K562 (cell line): Measurements from ENCODE around the gene BICDL1. TPM values are rescaled to one million over a fixed set of nuclear protein-coding genes. Genes with fewer than 3 reads are reported as not detected.

Experiments
- CREBBP ChIP-seq: IDR thresholded peaks from one replicate; pipeline ENCODE4 v1.6.1; 2012; ENCODE audit warnings: low read depth, mild to moderate bottlenecking, control low read depth, inconsistent platforms, low read length
- FOXJ3 ChIP-seq: sonication (generic); formaldehyde crosslinking; IDR thresholded peaks from 2 replicates; pipeline ENCODE4 v1.4.0; 2020; ENCODE audit warnings: mild to moderate bottlenecking, missing genetic modification reagents
- RBM34 ChIP-seq: fragments of 200-400 bp; formaldehyde crosslinking; IDR thresholded peaks from 2 replicates; pipeline ENCODE4 v1.6.1; 2018; ENCODE audit warnings: low read length, borderline replicate concordance; ENCODE audit not compliant: insufficient read depth
- RUNX1 ChIP-seq: sonication (generic); IDR thresholded peaks from 2 replicates; pipeline ENCODE4 v1.6.1; 2016; ENCODE audit warnings: antibody characterized with exemption, low read depth
- SRSF1 ChIP-seq: fragments of 200-400 bp; formaldehyde crosslinking; IDR thresholded peaks from 2 replicates; pipeline ENCODE4 v1.6.1; 2017; ENCODE audit warnings: mild to moderate bottlenecking, low read depth, low read length, moderate library complexity
- ZNF778 ChIP-seq: fragments of 450-650 bp; formaldehyde crosslinking; IDR thresholded peaks from 2 replicates; pipeline ENCODE4 v1.4.0; 2020; ENCODE audit warnings: mild to moderate bottlenecking, moderate library complexity
- polyA plus RNA-seq, 8 experiments: library from polyadenylated mRNA; depleted of rRNA in 4 of 8; stranded (reverse) in 5 of 8; unstranded in 3 of 8; fragments of >200 nt; fragmentation: Nextera tagmentation in 2 of 8; fragmentation: Illumina TruSeq in 1 of 8; extraction: Ambion mirVana in 2 of 8; extraction: Trizol in 1 of 8; gene quantifications; 2 replicates each; pipeline versions ENCODE4 v1.2.1 to v1.2.3, GENCODE V29; 2011 to 2014; ENCODE audit warnings: inconsistent platforms in 1 of 8, missing spikeins in 1 of 8
- total RNA-seq, 7 experiments: library from RNA; depleted of rRNA in 6 of 7; stranded (reverse); fragments of >200 nt in 6 of 7; fragmentation: Illumina TruSeq in 2 of 7; extraction: Trizol in 2 of 7; gene quantifications; 2 replicates each; pipeline versions ENCODE4 v1.2.1 to v1.2.3, GENCODE V29; 2011 to 2021; ENCODE audit warnings: low replicate concordance in 1 of 7
- TF ChIP-seq, protein P1 (sequence below), 2 experiments: fragments of 450-650 bp; IDR thresholded peaks; 2 replicates each; pipeline ENCODE4 v1.6.1; 2016; ENCODE audit warnings: mild to moderate bottlenecking in 2 of 2, borderline replicate concordance in 1 of 2, low read depth in 1 of 2, moderate library complexity in 1 of 2

The BICDL1 gene
- total and polyA plus RNA-seq, 9 of the 15 experiments (the other 6 are each of a cell fraction or from before 2014, with no cell fraction given): 0.06 to 2.0 (median 0.58) TPM

DNA sequence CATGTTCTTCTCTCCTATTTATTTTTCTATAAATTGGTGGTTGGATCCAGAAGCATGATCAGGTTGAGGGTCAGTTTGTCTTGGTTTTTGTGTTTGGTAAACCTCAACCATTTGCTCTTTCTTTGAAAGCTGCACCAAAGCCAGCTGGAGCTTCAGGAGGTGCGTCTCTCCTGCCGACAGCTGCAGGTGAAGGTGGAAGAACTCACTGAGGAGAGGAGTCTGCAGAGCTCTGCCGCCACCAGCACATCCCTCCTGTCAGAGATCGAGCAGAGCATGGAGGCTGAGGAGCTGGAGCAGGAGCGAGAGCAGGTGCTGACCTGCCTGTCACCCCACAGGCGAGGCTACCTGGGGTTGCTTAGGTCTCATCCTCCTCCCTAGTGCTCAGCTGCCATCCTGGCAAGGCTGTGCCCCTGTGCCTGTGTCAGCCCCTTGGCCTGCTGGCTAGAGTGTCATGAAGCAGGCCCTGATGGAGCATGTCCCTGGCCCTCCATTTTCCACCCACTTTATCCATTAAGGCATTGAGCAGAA is 82.5 kb downstream of the BICDL1 start (continued):
- TF ChIP-seq FOXJ3 (CRISPR knock-in tag) (no peak), RBM34 (no peak), RUNX1 (no peak), ZNF778 (CRISPR knock-in tag) (no peak), CREBBP (no peak), SRSF1 (no peak)
- TF ChIP-seq, protein P1, sequence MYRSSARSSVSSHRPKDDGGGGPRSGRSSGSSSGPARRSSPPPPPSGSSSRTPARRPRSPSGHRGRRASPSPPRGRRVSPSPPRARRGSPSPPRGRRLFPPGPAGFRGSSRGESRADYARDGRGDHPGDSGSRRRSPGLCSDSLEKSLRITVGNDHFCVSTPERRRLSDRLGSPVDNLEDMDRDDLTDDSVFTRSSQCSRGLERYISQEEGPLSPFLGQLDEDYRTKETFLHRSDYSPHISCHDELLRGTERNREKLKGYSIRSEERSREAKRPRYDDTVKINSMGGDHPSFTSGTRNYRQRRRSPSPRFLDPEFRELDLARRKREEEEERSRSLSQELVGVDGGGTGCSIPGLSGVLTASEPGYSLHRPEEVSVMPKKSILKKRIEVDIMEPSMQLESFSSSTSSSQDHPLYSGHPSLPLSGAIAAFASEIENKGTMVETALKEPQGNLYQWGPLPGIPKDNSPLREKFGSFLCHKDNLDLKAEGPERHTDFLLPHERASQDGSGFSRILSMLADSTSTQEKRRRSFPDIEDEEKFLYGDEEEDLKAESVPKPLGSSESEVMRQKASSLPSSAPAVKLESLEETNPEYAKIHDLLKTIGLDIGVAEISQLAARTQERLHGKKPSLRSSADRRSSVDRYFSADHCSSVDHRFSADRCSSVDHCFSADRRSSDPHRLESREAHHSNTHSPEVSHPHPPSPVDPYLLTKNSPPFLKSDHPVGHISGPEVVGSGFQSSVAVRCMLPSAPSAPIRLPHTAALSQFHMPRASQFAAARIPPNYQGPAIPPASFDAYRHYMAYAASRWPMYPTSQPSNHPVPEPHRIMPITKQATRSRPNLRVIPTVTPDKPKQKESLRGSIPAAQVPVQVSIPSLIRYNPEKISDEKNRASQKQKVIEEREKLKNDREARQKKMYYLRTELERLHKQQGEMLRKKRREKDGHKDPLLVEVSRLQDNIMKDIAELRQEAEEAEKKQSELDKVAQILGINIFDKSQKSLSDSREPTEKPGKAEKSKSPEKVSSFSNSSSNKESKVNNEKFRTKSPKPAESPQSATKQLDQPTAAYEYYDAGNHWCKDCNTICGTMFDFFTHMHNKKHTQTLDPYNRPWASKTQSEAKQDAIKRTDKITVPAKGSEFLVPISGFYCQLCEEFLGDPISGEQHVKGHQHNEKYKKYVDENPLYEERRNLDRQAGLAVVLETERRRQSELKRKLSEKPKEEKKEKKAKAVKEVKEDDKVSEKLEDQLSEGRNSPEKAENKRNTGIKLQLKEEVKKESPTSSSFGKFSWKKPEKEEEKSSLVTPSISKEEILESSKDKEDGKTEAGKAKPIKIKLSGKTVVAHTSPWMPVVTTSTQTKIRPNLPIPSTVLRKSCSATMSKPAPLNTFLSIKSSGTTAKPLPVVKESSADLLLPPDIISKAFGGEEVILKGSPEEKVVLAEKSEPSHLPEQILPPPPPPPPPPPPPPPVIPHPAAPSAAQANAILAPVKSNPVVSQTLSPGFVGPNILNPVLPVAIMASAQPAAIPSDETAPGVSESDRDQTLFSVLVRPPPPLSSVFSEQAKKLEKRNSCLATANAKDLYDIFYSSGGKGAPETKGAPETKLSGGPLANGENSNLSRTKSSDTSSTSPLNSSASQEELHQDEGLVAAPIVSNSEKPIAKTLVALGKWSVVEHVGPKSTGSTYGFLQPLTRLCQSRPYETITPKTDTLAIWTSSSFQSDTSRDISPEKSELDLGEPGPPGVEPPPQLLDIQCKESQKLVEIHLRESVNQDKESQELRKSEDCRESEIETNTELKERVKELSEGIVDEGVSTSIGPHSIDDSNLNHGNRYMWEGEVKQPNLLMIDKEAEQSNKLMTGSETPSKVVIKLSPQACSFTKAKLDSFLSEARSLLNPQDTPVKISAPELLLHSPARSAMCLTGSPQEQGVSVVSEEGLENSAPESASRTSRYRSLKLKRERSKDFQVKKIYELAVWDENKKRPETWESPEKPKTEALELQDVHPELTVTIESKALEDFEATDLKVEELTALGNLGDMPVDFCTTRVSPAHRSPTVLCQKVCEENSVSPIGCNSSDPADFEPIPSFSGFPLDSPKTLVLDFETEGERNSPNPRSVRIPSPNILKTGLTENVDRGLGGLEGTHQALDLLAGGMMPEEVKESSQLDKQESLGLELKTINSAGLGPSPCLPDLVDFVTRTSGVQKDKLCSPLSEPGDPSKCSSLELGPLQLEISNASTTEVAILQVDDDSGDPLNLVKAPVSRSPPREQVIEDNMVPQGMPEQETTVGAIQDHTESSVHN (IDR thresholded peaks at IDR 0.05; ENCODE audit: borderline replicate concordance in 1 of 2, low read depth in 1 of 2): no peak
